CD4-positive, alpha-beta T cell treated with Interleukin-12 subunit alpha and Interleukin-12 subunit beta, for 1 hour (primary cell): Measurements from ENCODE around the gene CEP128.

Source experiments
- DNase-seq: peaks from one replicate; pipeline ENCODE4 v3.0.0-alpha.2; 2020

CEP128 gene

DNA sequence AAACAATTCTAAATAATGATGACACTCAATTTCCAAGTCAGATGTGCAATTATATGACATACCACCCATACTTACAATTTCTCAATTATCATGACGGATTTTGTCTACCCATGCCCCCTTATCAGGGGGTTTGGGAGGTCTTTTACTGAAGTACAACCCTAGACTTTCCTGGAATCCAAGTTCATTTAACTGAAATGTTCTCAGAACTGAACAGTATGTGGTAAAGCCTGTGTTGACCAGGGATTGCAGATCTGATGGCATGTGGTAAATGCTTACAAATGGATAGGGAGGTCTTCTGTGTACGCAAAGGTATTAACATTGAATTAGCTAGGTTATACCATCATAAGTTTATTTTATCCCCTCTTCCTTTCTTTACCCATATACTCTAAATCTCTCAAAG is 281.8 kb downstream of the CEP128 start:
- no peak for DNase-seq

DNA sequence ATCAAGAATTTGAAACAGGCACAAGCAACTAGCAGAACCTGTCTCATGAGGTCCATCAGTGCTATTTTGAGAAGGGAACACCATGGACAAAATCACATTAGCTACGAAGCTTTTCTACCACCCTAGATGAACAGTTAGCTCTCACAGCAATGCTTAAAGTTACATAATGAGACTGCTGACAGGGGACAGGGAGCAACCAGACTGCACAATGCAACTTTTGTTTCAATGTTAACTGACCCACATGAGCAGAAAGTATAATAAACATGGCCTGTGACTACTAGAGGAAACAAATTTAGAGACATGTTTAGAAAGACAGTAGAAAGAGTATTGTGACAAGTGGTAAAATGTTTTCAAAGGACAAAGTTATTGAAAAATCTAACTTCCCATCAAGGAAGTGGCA is 282.8 kb downstream of the CEP128 start:
- DNase-seq = no peak

DNA sequence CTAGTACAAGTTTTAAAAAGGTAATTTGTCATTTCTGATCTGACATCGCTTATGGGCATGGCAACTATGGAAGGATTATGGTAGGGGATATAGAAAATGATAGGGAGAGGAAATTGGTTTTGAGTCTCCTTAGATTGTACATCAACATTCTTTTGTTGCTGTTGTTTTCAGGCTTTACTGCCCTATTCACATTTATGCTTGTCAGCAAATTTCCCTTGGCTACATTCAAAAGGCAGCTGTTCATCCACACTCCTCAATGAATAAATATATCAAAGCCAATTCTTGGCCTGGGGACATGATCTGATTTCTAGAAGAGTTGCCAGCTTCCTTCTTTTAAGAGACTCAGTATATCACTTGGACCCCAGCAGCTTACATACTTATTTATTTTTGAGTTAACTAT is 283.4 kb downstream of the CEP128 start:
- no peak for DNase-seq

DNA sequence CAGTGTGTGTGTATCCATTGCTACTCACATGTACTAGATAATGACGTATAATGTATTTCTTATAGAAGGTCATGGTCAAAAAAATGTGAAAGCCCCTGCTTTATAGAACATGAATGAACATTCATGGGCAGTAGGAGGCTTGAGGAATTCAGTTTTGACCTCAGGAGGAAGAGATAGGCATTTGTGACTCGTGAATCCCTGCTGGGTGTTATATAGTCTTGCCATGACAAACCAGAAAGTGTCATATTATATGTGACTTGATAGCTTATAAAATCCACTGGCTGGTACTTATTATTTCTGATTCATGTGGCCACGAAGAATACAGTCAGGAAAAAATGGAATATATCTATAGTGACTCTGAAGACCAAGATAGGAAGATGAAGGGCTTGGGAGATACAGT is 287.6 kb downstream of the CEP128 start:
- no peak for DNase-seq

DNA sequence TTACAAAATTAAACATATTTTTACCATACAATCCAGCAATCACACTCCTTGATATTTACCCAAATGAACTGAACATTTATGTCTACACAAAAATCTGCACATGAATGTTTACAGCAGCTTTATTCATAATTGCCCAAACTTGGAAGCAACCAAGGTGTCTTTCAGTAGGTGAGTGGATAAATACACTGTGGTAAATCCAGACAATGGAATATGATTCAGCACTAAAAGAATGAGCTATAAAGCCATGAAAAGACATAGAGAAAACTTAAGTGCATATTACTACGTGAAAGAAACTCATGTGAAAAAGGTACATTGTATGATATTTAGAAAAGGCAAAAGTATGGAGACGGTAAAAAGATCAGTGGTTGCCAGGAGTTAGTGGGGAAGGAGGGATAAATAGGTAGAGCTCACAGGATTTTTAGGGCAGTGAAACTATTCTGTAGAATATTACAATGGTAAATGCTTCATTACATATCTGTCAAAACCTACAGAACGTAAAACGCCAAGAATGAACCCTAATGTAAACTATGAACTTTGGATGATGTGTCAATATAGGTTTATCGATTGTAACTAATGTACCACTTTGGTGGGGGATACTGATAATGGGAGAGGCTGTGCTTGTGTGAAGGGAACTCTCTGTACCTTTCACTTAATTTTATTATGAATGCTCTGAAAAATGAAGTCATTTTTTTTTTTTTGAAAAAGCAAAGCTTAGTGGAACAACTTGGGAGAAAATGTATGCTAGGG is 295.7 kb downstream of the CEP128 start:
- DNase-seq = no peak

DNA sequence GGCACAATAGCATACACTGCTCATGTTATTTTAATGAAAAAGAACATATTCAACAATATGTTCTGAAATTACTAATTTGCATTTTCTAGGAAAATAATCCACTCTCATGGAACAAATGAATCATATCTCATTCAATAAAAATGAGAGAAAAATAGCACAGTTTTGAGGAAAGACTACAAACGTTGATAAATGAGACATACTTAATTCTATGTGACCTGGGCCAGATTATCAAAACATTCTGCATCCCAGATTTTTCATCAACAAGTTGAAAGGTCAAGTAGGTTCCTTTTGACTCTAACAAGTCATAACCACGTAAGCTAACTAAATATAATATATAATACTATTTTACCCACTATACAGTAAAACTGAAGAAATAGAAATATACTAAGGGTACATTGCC is 296.7 kb downstream of the CEP128 start:
- no peak for DNase-seq

DNA sequence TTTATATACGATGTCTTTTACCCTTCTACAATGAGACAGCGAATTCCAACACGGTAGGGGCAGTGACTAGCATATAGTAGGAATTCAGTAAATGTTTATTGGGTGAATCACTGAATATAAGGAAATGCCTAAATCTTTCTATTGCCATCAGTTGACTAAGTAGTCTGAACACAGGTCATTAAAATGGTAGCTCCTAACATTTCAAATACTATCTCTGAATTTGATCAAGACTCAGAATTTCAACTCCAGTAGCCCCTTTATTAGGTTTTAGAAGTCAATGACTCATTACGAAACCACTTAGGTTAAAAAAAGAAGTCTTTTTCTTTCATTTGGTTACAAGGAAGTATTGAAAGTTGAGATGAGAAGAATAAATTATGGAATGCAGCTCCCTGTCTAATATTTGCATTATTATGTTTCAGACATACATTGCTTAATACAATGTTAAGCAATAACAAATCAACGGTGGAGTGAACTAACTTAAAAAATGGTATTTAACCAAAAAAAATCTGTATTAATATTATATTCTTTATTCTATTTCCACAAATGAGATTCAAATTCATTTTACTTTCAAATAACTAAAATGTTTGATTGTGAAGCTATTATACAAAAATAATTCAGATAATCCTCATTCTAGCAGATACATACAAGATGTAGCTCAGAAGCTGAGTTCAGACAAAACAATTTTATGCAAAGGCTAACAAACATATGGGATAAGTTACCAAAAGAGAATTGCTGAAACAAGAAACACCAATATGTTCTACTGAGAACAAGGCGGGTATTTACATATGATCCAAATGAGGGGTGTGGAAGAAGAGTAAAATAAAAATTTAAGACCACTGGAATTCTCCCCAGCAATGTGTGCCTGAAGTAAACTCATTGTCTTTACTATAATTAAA is 302.7 kb downstream of the CEP128 start:
- no peak for DNase-seq

DNA sequence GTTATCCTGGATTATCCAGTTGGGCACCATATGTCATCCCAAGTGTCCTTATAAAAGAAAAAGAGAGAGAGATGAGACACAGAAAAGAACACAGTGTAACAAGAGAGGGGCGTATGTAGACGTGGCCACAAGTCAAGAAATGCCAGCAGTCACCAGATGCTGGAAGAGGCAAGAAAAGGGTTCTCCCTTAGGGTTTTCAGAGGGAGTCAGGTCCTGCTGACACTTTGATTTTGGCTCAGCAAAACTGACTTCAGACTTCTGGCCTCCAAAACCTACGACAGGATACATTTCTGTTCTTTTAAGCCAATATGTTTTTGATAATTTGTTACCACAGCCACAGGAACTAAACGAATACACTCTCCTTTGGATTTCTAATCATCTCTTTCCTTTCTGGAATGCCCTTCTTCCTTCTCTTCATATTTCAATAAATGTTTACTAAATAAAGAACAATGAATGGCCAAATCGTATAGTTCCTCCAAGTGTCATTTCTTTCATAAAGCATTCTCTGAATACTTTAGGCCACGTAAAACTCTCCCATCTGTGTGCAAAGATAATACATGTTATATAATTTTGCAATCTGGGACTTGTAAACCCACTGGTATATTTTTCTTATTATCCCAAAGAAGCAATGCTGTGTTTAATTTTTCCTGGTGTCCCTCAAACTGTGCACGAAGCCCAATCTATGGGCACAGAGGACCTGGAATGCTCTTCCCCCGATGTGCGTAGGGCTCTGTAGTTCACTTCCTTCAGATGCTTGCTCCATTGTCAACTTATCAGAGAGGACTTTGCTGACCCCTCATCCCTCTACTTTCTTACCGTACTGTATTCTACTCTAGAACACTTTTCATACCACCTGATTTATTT is 303.6 kb downstream of the CEP128 start:
- no peak for DNase-seq

DNA sequence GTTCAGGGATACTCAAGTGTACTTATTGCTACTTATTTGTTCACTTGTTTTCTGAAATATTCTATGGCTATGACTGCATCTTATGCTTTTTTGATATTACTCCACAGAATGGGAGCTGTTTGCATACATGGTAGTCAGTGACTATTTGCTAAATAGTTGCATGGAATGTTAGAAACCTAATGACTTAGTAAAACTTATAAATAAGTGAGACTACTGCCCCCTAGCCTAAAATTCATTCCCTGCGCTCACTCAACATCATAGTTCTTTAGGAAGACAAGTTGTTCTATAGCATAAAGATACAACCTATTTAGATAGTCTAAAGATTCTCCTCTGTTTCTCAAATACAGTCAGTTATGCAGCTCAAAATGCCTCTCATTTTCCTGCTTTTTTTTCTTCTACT is 305.5 kb downstream of the CEP128 start:
- DNase-seq = no peak

DNA sequence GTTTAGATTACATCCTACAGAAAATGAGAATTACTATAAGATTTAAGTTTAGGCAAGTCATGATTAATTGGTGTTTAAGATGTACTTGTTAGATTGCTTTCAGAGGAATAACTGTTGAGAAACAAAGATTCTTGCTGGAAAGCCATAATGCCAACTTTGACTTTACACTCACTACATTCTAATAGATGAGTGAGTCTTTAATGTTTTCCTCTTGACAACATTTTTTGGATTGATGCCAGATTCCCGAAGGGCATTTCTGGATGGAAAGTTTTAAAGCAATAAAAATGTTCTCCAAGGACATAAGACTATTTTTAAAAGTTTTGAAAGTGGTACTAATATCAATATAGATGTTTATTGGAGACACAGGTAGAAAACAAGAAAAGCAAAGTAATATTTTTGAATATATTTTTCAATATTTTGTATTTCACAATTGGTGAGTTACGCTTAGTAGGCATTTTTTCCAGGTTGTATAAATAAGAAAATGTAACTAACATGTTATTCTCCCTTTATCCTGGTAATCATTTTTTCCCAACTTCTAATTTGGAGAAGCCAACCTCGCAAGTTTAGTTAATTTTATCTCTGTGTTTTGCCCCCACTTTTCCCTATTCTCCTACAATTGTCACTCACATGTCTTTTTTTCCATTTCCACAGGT is 307.3 kb downstream of the CEP128 start:
- no peak for DNase-seq

DNA sequence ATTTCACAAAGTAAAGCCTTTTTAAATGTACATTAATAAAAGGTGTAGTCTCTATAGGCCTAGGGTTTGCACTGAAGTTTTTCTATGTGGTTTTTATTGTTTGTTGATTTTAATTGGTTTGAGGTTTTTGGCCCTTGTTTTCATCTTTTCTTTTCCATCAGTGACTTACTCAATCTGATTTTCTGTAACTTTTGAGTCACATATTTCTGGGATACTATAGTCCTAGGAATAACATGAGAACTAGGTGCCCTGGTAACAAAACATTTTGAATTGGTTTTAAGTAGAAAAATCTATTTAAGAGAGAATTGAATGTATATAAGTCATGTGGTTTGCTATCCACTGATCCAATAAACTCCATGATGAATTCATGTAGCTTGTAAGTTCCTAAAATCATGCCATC is 311.9 kb downstream of the CEP128 start:
- DNase-seq = no peak

DNA sequence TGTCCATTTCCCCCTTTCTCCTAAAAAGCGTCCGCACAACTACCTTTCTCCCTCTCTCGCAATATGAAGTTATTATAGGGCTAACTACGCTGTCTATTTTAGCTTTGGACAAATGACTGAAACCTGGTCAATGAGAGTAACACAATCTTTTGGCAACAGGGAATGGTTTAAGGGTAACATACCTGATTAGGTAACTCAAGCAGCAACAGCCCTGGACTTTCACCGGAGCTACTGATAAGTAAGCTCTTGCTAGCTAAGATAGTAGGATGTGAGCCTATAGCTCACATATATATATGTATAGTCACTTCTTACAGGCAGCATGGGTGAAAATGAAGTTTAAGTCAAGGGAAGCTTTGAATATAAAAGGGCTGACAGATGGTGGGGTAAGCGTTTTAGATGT is 313.0 kb downstream of the CEP128 start:
- DNase-seq = no peak

DNA sequence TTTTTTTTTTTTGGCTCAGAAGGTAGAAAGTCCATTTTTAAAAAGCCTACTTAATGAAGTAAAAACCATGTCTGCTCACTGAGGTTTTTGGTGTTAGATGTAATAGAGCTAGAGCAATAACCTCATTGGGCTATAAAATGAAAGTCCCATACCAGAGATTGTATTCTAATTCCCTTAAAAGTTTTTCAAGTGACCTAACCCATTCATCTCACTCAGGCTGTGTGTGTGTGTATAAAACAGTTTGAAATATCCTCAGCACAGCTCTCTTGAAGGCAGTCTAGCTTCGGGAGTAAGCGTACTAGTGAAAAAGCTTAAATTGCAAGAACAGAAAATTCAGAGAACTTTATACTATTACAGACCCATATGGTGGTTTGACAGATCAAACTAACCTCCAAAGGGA is 313.8 kb downstream of the CEP128 start:
- no peak for DNase-seq

DNA sequence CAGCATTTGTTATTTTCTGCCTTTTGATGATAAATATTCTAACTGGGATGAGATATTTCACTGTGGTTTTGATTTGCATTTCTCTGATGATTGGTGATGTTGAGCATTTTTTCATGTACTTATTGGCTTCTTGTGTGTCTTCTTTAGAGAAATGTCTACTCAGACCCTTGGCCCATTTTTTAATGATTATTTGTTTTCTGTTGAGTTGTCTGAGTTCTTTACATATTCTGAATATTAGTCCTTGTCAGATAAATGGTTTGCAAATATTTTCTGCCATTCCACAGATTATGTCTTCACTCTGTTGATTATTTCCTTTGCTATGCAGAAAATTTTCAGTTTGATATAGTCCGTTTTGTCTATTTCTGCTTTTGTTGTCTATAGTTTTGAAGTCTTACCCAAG is 317.0 kb downstream of the CEP128 start:
- DNase-seq = no peak

DNA sequence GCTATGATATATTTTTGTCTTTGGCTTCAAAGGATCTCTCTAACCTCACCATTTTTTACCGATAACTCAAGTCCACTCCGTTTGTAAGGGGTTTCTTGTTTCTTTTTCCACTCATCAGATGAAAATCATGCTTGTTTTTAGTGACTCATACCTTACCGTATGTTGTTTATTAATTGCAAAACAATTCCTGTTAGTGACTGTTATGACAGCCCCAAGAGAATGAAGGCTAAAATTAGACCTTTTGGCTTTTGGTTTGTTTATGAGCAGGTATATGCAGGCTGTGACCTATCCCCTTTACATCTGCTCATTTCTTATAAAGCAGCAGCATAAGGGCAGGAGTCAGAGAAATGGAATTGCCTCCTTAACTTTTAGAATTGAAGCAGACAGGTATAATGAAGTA is 319.8 kb downstream of the CEP128 start:
- no peak for DNase-seq

DNA sequence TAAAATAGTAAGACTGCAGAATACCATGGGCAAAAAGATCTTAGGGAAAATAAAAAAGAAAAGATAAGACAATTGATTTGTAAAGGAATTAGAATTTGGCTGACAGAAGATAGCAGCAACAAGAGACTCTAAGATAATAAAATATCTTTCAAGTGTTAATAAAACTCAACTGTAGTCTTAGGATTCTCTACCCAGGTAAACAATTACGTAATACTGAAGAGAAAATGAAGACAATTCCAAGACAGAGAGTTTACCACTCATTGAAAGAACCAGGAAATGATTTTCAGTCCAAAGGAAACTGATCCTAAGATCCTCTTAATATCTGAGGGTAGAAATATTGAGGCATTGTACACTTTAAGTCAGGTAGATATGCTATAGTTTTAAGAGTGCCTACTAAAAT is 321.1 kb downstream of the CEP128 start:
- no peak for DNase-seq

DNA sequence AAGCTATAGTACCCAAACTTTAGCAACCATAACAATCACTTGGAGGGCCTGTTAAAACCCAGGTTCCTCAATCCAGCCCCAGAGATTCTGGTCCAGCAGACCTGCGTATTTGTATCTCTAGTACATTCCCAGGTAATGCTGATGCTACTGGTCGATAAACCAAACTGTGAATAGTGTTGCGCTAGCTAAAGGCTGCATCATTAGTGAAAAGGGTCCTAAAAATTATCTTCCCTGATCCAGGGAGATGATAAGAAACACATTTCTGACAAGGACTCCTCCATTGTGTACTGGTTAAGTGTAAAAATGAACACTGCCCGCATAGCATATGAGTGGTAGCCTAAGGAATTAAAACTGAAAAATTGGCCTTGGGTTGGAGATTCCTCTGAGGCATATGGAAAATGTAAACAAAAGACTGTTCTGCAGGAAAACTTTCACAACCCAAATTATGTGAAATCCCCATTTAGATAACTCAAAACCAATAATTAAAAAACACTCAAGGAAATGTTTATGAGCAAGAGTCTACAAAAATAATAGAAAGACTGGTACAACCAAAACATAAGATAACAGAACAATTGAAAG is 322.7 kb downstream of the CEP128 start:
- no peak for DNase-seq

DNA sequence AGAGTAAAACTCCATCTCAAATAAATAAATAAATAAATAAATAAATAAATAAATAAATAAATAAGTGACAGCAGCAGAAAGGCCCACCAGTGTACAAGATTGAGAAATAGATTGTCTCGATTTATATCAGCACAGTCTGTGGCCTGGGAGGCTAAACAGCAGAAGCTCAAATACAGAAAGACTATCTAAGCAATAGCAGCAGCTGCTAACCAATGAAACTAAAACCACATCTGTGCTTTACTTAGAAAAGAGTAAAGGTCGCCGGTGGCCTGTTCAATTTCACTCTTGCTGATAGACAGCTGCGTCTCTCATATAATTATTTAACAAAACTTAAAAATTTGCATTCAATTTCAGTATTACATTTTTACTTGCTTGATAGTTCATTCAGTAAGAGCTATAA is 325.7 kb downstream of the CEP128 start:
- DNase-seq = no peak

DNA sequence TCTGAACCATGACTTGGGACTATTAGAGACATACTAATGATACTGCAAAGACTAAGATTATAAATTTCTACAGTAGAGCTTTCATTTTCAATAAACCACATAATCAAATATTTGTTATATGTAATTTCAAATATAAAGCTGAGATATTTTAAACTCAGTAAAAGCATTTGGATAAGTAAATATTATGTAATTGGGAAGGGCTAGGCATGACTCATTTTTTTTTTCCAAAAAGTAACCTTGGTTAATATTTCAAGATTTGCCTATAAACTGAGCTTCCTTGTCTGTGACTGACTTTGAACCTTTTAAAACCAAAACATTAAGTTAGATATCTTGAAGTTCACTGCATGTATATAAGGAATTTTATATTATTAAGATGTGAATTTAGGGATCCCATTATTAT is 332.5 kb downstream of the CEP128 start:
- DNase-seq = no peak

DNA sequence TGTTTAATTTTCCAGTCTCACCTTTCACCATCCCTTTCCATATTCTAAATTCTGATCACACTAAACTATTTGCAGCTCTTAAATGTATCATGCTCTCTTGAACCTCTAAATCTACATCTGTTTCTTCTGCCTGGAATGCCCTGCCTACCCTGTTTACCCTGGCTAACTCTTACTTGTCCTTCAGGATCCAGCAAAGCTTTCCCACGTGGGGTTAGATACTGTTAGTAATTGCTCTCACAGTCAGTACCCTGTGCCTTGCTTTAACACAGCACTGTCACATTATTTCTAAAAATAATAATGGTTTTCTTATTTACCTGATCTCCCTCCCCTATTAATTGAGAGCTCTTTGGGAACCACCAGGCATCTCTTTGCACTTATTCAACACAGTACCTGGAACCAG is 333.0 kb downstream of the CEP128 start:
- DNase-seq = no peak

DNA sequence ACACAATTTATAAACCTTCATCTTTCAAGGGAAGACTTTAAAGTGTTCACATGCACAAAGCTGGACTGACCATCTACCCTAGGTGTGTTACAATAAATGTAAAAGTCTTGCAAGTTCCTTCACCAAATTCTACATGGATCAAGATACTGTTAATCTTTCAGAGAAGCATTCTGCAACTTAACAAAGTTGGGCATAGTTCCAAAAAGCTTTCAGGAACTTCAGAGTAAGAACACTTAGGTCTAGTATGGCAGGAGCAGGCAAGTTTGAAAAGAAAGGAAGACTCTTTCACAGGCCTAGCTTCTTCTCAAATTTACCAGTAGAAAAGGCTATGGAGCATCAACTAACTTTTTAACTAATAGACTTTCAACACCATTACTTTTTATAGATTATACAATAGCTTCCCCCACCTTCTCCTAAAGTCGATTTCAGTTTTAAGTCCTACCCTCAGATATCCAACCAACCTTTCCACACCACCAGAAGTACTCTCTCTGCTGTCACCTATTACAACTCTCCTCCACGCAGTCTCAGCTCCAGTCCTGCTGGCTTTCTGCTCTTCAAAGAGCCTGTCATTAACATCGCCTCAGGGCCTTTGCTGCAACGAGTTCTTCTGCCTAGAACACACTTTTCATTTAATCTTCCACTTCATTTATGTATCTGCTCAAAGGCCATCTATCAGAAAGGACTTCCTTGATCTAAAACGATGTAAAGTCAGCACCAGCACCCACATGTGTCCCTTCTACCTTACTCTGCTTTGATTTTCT is 333.9 kb downstream of the CEP128 start:
- DNase-seq = no peak

DNA sequence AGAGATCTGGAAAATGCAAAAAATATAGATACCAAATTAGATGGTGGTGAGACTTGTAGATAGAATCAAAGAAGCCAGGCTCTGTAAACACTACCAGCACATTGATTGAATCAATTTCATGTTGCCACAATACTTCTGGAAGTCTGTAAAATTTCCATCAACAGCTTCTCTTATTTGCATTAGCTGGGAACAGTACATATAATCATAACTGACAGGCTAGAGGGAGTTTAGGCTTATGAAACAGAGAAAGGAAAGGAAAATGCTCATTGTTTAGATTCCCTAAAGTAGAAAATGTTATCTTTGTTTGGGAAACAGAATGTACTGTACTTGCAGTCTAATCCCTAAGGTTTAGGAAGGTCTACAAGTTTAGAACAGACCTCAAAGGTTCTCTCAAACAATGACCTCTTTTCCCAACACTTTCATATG is 335.2 kb downstream of the CEP128 start:
- DNase-seq = no peak
